MM.1S (cell line): ENCODE data around the gene ADAP1.

ENCODE experiments used
- EZH2 ChIP-seq: fragments of 300-600 bp; sonication (generic); optimal IDR thresholded peaks from 2 replicates; pipeline ENCODE3; 2017; ENCODE audit warnings: low read depth, mild to moderate bottlenecking, antibody characterized with exemption, low read length, mixed read lengths
- TF ChIP-seq, protein P1 (sequence below): fragments of 300-600 bp; sonication (generic); IDR thresholded peaks from 2 replicates; pipeline ENCODE4 v1.5.1; 2016; ENCODE audit warnings: antibody characterized with exemption, low read length, mixed read lengths

- TF ChIP-seq, protein P1, sequence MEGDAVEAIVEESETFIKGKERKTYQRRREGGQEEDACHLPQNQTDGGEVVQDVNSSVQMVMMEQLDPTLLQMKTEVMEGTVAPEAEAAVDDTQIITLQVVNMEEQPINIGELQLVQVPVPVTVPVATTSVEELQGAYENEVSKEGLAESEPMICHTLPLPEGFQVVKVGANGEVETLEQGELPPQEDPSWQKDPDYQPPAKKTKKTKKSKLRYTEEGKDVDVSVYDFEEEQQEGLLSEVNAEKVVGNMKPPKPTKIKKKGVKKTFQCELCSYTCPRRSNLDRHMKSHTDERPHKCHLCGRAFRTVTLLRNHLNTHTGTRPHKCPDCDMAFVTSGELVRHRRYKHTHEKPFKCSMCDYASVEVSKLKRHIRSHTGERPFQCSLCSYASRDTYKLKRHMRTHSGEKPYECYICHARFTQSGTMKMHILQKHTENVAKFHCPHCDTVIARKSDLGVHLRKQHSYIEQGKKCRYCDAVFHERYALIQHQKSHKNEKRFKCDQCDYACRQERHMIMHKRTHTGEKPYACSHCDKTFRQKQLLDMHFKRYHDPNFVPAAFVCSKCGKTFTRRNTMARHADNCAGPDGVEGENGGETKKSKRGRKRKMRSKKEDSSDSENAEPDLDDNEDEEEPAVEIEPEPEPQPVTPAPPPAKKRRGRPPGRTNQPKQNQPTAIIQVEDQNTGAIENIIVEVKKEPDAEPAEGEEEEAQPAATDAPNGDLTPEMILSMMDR, result no peak
- TF ChIP-seq EZH2, result no peak
These were observed 18.8 kb upstream of the ADAP1 start for GRCh38 chr7:973312-973711.
